ENCODE measurements around the gene ITIH4. TPM values are rescaled to one million over a fixed set of nuclear protein-coding genes. Genes with fewer than 3 reads are reported as not detected.

The ITIH4 gene
- polyA plus RNA-seq, 1 experiment, result 1.4 TPM

- DNase-seq (ENCODE audit: low read depth), result no peak
- Histone ChIP-seq H3K27me3 (ENCODE audit: control insufficient read depth, insufficient read depth, low read length) (no peaks in the 10 kb centered on the region), H3K36me3 (ENCODE audit: control insufficient read depth, insufficient read depth, low read length) (no peaks in the 10 kb centered on the region), H3K4me3 (ENCODE audit: low read depth, low read length) (no peak overlapping the region)
- TF ChIP-seq, protein P1, sequence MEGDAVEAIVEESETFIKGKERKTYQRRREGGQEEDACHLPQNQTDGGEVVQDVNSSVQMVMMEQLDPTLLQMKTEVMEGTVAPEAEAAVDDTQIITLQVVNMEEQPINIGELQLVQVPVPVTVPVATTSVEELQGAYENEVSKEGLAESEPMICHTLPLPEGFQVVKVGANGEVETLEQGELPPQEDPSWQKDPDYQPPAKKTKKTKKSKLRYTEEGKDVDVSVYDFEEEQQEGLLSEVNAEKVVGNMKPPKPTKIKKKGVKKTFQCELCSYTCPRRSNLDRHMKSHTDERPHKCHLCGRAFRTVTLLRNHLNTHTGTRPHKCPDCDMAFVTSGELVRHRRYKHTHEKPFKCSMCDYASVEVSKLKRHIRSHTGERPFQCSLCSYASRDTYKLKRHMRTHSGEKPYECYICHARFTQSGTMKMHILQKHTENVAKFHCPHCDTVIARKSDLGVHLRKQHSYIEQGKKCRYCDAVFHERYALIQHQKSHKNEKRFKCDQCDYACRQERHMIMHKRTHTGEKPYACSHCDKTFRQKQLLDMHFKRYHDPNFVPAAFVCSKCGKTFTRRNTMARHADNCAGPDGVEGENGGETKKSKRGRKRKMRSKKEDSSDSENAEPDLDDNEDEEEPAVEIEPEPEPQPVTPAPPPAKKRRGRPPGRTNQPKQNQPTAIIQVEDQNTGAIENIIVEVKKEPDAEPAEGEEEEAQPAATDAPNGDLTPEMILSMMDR (IDR thresholded peaks at IDR 0.05; ENCODE audit: insufficient read depth, low read depth, low read length), result no peak
- ChIA-PET POLR2A (no interaction called here), CTCF (no interaction called here)
These were observed 29.4 kb upstream of the ITIH4 start for GRCh38 chr3:52859686-52860423.

- Histone ChIP-seq H3K4me3 (ENCODE audit: low read depth, low read length) (no peak overlapping the region), H3K27me3 (ENCODE audit: control insufficient read depth, insufficient read depth, low read length) (no peaks in the 10 kb centered on the region), H3K36me3 (ENCODE audit: control insufficient read depth, insufficient read depth, low read length) (no peaks in the 10 kb centered on the region)
- ChIA-PET POLR2A (no interaction called here), CTCF (no interaction called here)
- DNase-seq (ENCODE audit: low read depth), result no peak
- TF ChIP-seq, protein P1 (IDR thresholded peaks at IDR 0.05; ENCODE audit: insufficient read depth, low read depth, low read length), result no peak
These were observed 27.4 kb upstream of the ITIH4 start for GRCh38 chr3:52857864-52858263.

GRCh38 chr3:52857133-52857532 lies 26.7 kb upstream of the ITIH4 start:
- ChIA-PET POLR2A (no interaction called here), CTCF (no interaction called here)
- TF ChIP-seq, protein P1 (IDR thresholded peaks at IDR 0.05; ENCODE audit: insufficient read depth, low read depth, low read length), result no peak
- Histone ChIP-seq H3K36me3 (ENCODE audit: control insufficient read depth, insufficient read depth, low read length) (no peaks in the 10 kb centered on the region; the same call in 1 of the 2 replicates), H3K27me3 (ENCODE audit: control insufficient read depth, insufficient read depth, low read length) (no peaks in the 10 kb centered on the region), H3K4me3 (ENCODE audit: low read depth, low read length) (no peak overlapping the region)
- no peak for DNase-seq (ENCODE audit: low read depth)

GRCh38 chr3:52856666-52857065 lies 26.2 kb upstream of the ITIH4 start:
- TF ChIP-seq, protein P1 (IDR thresholded peaks at IDR 0.05; ENCODE audit: insufficient read depth, low read depth, low read length), result no peak
- POLR2A ChIA-PET, result no interaction called here
- H3K4me3 ChIP-seq (ENCODE audit: low read depth, low read length), result no peak overlapping the region
- peaks cover 3% of the 10 kb centered on the region; the same call in 1 of the 2 replicates for H3K36me3 ChIP-seq (ENCODE audit: control insufficient read depth, insufficient read depth, low read length)
- no peak for DNase-seq (ENCODE audit: low read depth)
- H3K27me3 ChIP-seq (ENCODE audit: control insufficient read depth, insufficient read depth, low read length), result no peaks in the 10 kb centered on the region
- CTCF ChIA-PET, result no interaction called here

GRCh38 chr3:52854013-52854412 lies 23.5 kb upstream of the ITIH4 start:
- Histone ChIP-seq H3K36me3 (ENCODE audit: control insufficient read depth, insufficient read depth, low read length) (peaks cover 7% of the 10 kb centered on the region), H3K27me3 (ENCODE audit: control insufficient read depth, insufficient read depth, low read length) (no peaks in the 10 kb centered on the region), H3K4me3 (ENCODE audit: low read depth, low read length) (no peak overlapping the region)
- TF ChIP-seq, protein P1 (IDR thresholded peaks at IDR 0.05; ENCODE audit: insufficient read depth, low read depth, low read length), result no peak
- ChIA-PET CTCF (interaction anchor here (1.1 to 1.3 kb wide), 3 partner anchors 9 to 78 kb away, joined by 3 read pairs; no protein-coding TSS in a partner anchor), POLR2A (no interaction called here)
- no peak for DNase-seq (ENCODE audit: low read depth)

Data from BJ (cell line).